ENCODE results near the gene ST14.

- no peak for TF ChIP-seq SMAD3 (CRISPR knock-in tag; IDR thresholded peaks at IDR 0.05; ENCODE audit: borderline replicate concordance)
- TF ChIP-seq, protein P1, sequence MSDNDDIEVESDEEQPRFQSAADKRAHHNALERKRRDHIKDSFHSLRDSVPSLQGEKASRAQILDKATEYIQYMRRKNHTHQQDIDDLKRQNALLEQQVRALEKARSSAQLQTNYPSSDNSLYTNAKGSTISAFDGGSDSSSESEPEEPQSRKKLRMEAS (CRISPR knock-in tag; IDR thresholded peaks at IDR 0.05), result no peak
- no peak for TF ChIP-seq CTCF (IDR thresholded peaks at IDR 0.05)
These were observed 27.4 kb upstream of the ST14 start for GRCh38 chr11:130131961-130132850.
